HG03097 (cell line): ENCODE results near the gene KLHL21.
A peak's percentile ranks its signal among the peaks of the same experiment; 100 is the strongest.
"Not testable (repeated sequence)": the region's sequence is repeated elsewhere in the genome, so short reads cannot be mapped to it uniquely, and the experiment has no call there.

Source experiments
- ATAC-seq: cut with Tn5 transposase; IDR thresholded peaks from one replicate; pipeline ENCODE4 v1.9.1; 2021; ENCODE audit not compliant: unreplicated experiment, low FRiP score

KLHL21 gene

GRCh38 chr1:6585081-6585722 is 17.5 kb downstream of the KLHL21 start:
- ATAC-seq: no peak

- ATAC-seq: no peak
Measured at GRCh38 chr1:6584126-6585080, 18.3 kb downstream of the KLHL21 start.

GRCh38 chr1:6582370-6582769 is 20.3 kb downstream of the KLHL21 start:
- no peak for ATAC-seq

DNA sequence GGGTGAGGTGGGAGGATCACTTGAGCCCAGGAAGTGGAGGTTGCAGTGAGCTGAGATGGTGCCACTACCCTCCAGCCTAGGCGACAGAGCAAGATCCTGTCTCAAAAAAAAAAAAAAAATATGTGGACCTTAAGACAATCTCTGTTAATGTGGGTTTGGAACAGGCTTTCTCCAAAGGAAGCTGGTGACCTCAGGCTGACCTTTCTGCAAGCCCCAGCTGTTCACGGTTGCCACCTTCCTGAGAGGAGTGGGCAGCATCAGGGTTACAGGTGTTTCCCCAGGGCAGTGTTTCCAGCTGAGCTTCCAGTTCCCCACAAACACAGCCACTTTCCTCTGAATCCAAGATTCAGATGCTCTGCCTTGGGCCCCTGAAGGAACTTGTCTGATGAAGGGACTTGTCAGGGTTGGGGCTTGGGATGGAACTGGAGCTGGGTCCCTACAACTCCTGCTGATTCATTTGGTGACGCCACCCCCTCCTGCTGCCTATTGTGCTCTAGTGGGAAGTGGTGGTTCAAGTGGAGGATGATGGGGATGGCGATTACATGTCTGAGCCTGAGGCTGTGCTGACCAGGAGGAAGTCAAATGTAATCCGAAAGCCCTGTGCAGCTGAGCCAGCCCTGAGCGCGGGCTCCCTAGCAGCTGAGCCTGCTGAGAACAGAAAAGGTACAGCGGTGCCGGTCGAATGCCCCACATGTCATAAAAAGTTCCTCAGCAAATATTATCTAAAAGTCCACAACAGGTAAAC is 20.9 kb downstream of the KLHL21 start:
- ATAC-seq: no peak

- ATAC-seq: no peak
Measured at GRCh38 chr1:6580593-6581409, 21.9 kb downstream of the KLHL21 start.

DNA sequence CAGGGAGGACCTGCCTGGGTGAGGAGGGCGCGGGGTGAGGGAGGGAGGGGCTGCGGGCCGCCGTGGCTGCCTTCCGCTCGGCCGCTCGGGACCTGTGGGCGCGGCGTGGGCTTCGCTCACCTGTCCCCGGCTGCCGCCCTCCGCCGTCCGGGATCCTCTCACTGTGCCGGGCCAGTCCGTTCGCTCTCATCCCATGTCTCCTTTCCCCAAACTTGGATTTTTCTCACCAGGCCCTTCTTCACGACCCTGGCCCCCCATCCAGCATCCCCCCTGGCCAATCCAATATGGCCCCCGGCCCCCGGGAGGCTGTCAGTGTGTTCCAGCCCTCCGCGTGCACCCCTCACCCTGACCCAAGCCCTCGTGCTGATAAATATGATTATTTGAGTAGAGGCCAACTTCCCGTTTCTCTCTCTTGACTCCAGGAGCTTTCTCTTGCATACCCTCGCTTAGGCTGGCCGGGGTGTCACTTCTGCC is 22.5 kb downstream of the KLHL21 start:
- no peak for ATAC-seq

GRCh38 chr1:6579374-6580118 is 23.1 kb downstream of the KLHL21 start, which contains the start of gene ZBTB48:
TSS of gene ZBTB48 (plus strand) at chr1:6579994. CDS start at chr1:6580610, 616 bp downstream.
- ATAC-seq: peak; percentile 95

- no peak for ATAC-seq
Measured at GRCh38 chr1:6578624-6579373, 23.9 kb downstream of the KLHL21 start.

DNA sequence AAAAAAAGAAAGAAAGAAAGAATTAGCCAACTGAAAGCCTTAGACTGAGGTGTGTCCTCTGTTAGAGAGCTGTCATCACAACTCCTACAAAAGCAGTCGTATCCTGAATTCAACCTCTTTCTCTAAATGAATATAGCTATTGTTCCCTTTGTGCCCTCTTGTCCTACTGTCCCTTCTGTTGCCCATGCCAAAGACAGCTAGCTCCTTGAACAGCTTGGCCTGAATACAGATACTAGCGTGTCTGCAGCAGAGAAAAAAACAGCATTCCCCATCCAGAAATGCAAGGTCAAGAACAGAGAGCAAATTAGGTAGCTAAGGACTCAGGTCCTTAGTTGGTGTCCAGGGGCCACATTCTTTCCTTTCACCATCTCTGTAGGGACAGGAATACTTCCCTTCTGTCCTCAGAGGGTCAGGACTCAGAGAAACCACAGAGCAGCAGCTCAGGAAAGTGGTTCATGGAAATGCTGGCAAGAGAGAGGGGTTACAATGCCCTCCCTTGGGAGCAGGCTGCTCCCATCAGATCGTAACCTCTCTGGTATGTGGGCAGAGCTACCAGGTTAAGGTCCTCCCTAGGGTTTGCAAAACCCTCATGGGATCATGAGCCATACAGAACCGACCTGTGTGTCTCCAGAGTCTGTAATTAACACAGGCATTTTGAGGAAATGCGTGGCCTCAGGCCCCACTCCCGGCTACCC is 24.7 kb downstream of the KLHL21 start:
- no peak for ATAC-seq

GRCh38 chr1:6574818-6575217 is 27.9 kb downstream of the KLHL21 start:
- no peak for ATAC-seq

- no peak for ATAC-seq
Measured at GRCh38 chr1:6574025-6574620, 28.5 kb downstream of the KLHL21 start.

DNA sequence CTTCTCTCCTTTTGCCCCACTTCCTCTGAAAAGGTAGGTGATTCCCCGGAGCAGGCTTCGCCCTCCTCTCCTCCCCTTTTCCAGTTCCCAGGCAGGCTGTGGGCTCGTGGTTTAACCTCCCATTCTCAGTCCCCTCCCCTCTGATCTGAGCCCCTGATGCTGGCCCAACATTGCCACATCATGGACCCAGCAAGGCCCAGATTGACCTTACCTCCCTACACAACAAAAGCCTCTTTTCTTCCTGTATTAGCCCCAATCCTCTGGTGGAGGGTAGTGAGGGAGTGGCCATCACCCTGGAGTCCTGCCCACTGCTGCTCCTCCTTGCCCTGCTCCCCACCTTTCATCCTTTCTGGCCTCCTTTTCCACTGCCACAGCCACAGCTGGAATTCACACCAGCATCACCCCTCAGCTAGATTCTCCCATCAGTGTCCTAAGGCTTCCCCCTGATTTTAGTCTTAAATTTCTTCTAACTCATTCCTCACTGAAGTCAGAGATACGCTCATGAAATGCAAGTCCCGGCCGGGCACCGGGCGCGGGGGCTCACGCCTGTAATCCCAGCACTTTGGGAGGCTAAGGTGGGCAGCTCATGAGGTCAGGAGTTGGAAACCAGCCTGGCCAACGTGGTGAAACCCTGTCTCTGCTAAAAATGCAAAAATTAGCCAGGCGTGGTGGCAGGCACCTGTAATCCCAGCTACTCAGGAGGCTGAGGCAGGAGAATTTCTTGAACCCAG is 29.9 kb downstream of the KLHL21 start:
- no peak for ATAC-seq

- no peak for ATAC-seq
Measured at GRCh38 chr1:6570987-6571386, 31.7 kb downstream of the KLHL21 start.

DNA sequence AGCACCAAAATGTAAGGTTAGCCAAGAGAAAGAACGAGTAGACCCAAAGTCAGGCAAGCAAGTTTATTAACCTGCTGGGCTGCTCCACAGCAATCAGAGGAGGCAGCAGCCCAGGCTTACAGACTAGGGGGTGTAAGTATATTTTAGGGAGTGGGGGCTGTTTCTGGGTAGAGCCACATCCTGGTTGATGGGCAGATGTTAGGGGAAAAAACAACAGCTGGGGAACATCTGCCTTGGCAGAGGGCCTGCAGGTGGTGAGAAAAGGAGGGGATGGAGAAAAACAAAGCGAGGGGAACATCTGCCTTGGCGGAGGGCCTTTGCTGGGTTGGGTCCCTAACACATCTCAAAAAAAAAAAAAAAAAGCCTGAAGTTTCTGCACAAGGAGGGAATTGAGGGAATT is 32.6 kb downstream of the KLHL21 start:
- no peak for ATAC-seq

- no peak for ATAC-seq
Measured at GRCh38 chr1:6569033-6569432, 33.6 kb downstream of the KLHL21 start.

- no peak for ATAC-seq
Measured at GRCh38 chr1:6560267-6560666, 42.4 kb downstream of the KLHL21 start.

GRCh38 chr1:6559161-6559560 is 43.5 kb downstream of the KLHL21 start:
- ATAC-seq: not testable (repeated sequence)
